ENCODE data around the gene SREK1IP1.

The SREK1IP1 gene

DNA sequence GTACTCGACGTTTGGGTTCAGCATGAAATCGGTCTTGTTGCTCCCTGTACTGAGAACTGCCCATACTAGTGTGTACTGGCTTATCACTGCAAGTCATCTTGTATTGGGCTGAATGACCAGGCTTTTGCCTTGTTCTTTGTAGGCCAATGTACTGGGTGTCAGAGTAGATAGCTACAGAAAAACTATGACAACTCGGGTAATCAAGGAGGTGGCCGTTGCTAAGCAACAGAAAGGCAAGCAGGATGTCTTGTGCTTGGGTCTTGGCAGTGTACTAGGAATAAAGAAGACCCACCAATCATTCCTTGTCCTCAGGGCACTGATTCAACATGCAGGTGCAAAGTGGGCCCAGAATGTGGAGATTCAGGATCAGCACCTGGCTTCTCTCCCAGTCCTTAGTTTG is 90.1 kb downstream of the SREK1IP1 start:
- Histone ChIP-seq H3K27me3 (ENCODE audit: control insufficient read depth, insufficient read depth, low read length) (peaks cover 34% of the 10 kb centered on the region), H3K4me1 (ENCODE audit: control insufficient read depth, insufficient read depth, low read length) (no peaks in the 10 kb centered on the region), H3K9ac (ENCODE audit: low read depth, low read length) (no peak overlapping the region), H3K36me3 (ENCODE audit: insufficient read depth, low read length) (no peaks in the 10 kb centered on the region), H3K4me2 (ENCODE audit: low read length) (no peak overlapping the region), H3K9me3 (replicated peaks; ENCODE audit: low read length) (no peaks in the 10 kb centered on the region), H3K4me3 (ENCODE audit: low read length) (no peak overlapping the region)

DNA sequence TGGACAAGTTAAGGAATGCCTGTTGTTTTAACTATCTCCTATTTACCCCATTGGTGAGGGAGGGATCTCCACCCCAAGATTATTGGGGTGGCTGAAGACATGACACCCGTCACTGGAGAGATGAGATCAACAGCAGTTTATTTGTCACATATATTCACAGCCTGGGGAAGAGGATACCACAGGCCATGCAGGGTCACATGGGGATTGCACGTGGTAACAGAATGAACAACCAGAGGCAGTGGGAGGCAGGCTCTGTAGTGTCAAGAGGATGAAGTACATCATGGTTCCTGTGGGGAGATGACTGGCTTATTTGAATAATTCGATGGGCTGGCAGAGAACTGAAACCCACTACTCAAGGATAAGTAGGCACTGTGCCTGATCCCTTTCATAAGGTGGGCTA is 96.8 kb downstream of the SREK1IP1 start:
- no peak overlapping the region for H3K4me2 ChIP-seq (ENCODE audit: low read length)
- H3K9ac ChIP-seq (ENCODE audit: low read depth, low read length) = no peak overlapping the region
- no peaks in the 10 kb centered on the region for H3K36me3 ChIP-seq (ENCODE audit: insufficient read depth, low read length)
- no peaks in the 10 kb centered on the region for H3K9me3 ChIP-seq (replicated peaks; ENCODE audit: low read length)
- no peak overlapping the region for H3K4me3 ChIP-seq (ENCODE audit: low read length)
- no peaks in the 10 kb centered on the region for H3K4me1 ChIP-seq (ENCODE audit: control insufficient read depth, insufficient read depth, low read length)
- peaks cover 13% of the 10 kb centered on the region for H3K27me3 ChIP-seq (ENCODE audit: control insufficient read depth, insufficient read depth, low read length)

DNA sequence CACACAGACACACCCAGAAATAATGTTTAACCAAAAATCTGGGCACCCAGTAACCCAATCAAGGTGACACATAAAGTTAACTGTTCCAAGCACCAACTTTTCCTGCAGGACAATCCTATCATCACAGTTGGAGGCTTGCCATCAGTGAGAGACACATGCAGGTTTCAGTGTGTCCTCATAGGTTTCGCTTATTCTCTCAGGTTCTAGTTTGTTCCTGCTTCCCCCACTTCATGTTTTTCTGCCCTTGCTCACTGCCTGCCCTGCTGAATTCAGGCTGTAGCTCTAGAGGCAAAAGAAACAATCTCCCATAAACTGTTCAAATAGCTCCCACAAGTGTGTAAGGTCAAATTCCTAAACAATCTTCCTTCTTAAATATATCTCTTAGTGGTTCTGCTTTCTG is 98.2 kb downstream of the SREK1IP1 start:
- Histone ChIP-seq H3K4me1 (ENCODE audit: control insufficient read depth, insufficient read depth, low read length) (no peaks in the 10 kb centered on the region), H3K4me3 (ENCODE audit: low read length) (no peak overlapping the region), H3K4me2 (ENCODE audit: low read length) (no peak overlapping the region), H3K36me3 (ENCODE audit: insufficient read depth, low read length) (no peaks in the 10 kb centered on the region), H3K9me3 (replicated peaks; ENCODE audit: low read length) (no peaks in the 10 kb centered on the region), H3K27me3 (ENCODE audit: control insufficient read depth, insufficient read depth, low read length) (peaks cover 9% of the 10 kb centered on the region), H3K9ac (ENCODE audit: low read depth, low read length) (no peak overlapping the region)

Measured in skeletal muscle satellite cell (primary cell).